HepG2 (cell line): Measurements from ENCODE around the gene CGREF1. TPM values are rescaled to one million over a fixed set of nuclear protein-coding genes. Genes with fewer than 3 reads are reported as not detected.
A peak's percentile ranks its signal among the peaks of the same experiment; 100 is the strongest.

Source experiments
- CENPBD1 ChIP-seq: sonication (generic); formaldehyde crosslinking; IDR thresholded peaks from 2 replicates; pipeline ENCODE4 v1.8.0; 2022; ENCODE audit warnings: missing genetic modification reagents, low read depth, mild to moderate bottlenecking, borderline replicate concordance
- DBP ChIP-seq: sonication (generic); formaldehyde crosslinking; IDR thresholded peaks from 2 replicates; pipeline ENCODE4 v1.4.0; 2020; ENCODE audit warnings: missing genetic modification reagents; ENCODE audit errors: not compliant biosample characterization
- DMAP1 ChIP-seq: IDR thresholded peaks from 2 replicates; pipeline ENCODE4 v1.6.1; 2016
- EHMT2 ChIP-seq: fragments of 200-600 bp; sonication (generic); IDR thresholded peaks from 2 replicates; pipeline ENCODE4 v1.7.0; 2017; ENCODE audit warnings: antibody characterized with exemption, low read depth, low read length, borderline replicate concordance
- FOXO1 ChIP-seq: sonication (generic); formaldehyde crosslinking; IDR thresholded peaks from 2 replicates; pipeline ENCODE4 v1.4.0; 2020; ENCODE audit warnings: missing genetic modification reagents
- FOXO4 ChIP-seq: sonication (generic); formaldehyde crosslinking; conservative IDR thresholded peaks from 2 replicates; pipeline ENCODE4 v1.8.1; 2023; ENCODE audit warnings: missing genetic modification reagents
- HNF1B ChIP-seq: sonication (generic); formaldehyde crosslinking; IDR thresholded peaks from 2 replicates; pipeline ENCODE4 v1.5.1; 2020; ENCODE audit warnings: mild to moderate bottlenecking, moderate library complexity, missing genetic modification reagents
- HNRNPL ChIP-seq: fragments of 200-400 bp; formaldehyde crosslinking; IDR thresholded peaks from 2 replicates; pipeline ENCODE4 v1.6.1; 2017; ENCODE audit warnings: mild to moderate bottlenecking, low read depth, low read length
- KMT2A ChIP-seq: sonication (generic); formaldehyde crosslinking; IDR thresholded peaks from 2 replicates; pipeline ENCODE4 v1.4.0; 2020; ENCODE audit warnings: missing genetic modification reagents
- PRDM4 ChIP-seq: sonication (generic); formaldehyde crosslinking; IDR thresholded peaks from 2 replicates; pipeline ENCODE4 v1.9.0; 2021; ENCODE audit warnings: missing genetic modification reagents, borderline replicate concordance
- SETDB1 ChIP-seq: sonication (generic); formaldehyde crosslinking; IDR thresholded peaks from 2 replicates; pipeline ENCODE4 v1.5.1; 2020; ENCODE audit warnings: missing genetic modification reagents, mild to moderate bottlenecking, borderline replicate concordance
- SMARCC2 ChIP-seq: fragments of 450-650 bp; IDR thresholded peaks from 2 replicates; pipeline ENCODE4 v1.6.1; 2017; ENCODE audit warnings: antibody characterized with exemption, mild to moderate bottlenecking
- ZBTB10 ChIP-seq: sonication (generic); formaldehyde crosslinking; IDR thresholded peaks from 2 replicates; pipeline ENCODE4 v1.4.0; 2020; ENCODE audit warnings: missing genetic modification reagents, borderline replicate concordance
- ZMYM3 ChIP-seq: sonication (generic); formaldehyde crosslinking; IDR thresholded peaks from 2 replicates; pipeline ENCODE4 v1.5.1; 2020; ENCODE audit warnings: mild to moderate bottlenecking, missing genetic modification reagents
- ZNF136 ChIP-seq: sonication (generic); formaldehyde crosslinking; IDR thresholded peaks from 2 replicates; pipeline ENCODE4 v1.8.1; 2022; ENCODE audit warnings: low read depth, mild to moderate bottlenecking, moderate library complexity, missing genetic modification reagents
- ZNF143 ChIP-seq: sonication (generic); formaldehyde crosslinking; IDR thresholded peaks from 2 replicates; pipeline ENCODE4 v1.4.0; 2020; ENCODE audit warnings: missing genetic modification reagents
- ZNF263 ChIP-seq: sonication (generic); formaldehyde crosslinking; IDR thresholded peaks from 2 replicates; pipeline ENCODE4 v1.4.0; 2020; ENCODE audit warnings: missing genetic modification reagents
- ZNF564 ChIP-seq: sonication (generic); formaldehyde crosslinking; IDR thresholded peaks from 2 replicates; pipeline ENCODE4 v1.8.1; 2023; ENCODE audit warnings: mild to moderate bottlenecking, missing genetic modification reagents
- ZSCAN20 ChIP-seq: sonication (generic); formaldehyde crosslinking; IDR thresholded peaks from 2 replicates; pipeline ENCODE4 v1.4.0; 2020; ENCODE audit warnings: missing genetic modification reagents, mild to moderate bottlenecking, borderline replicate concordance
- polyA plus RNA-seq, 8 experiments: library from polyadenylated mRNA; depleted of rRNA in 3 of 8; stranded (reverse) in 7 of 8; unstranded in 1 of 8; fragments of >200 nt; fragmentation: Illumina TruSeq in 4 of 8; extraction: Trizol in 4 of 8; gene quantifications; 2 replicates each; pipeline versions ENCODE4 v1.2.1 to v1.2.3, GENCODE V29; 2011 to 2016; ENCODE audit warnings: low read depth in 4 of 8, missing spikeins in 1 of 8, mixed read lengths in 1 of 8; ENCODE audit not compliant: insufficient read depth in 1 of 8
- total RNA-seq, 5 experiments: library from RNA; depleted of rRNA; stranded (reverse); fragments of >200 nt; fragmentation: Illumina TruSeq; extraction: Trizol; gene quantifications; 2 replicates each; pipeline ENCODE4 v1.2.3, GENCODE V29; 2016; ENCODE audit warnings: low read depth in 1 of 5

Gene CGREF1
- total and polyA plus RNA-seq, 2 of the 13 experiments (the other 11 are each of a cell fraction or from before 2014, with no cell fraction given), result 13.9 to 23.4 TPM

- TF ChIP-seq HNRNPL (peak; percentile 100), ZBTB10 (CRISPR knock-in tag) (peak; percentile 83; the same call in 1 of the 2 replicates), HNF1B (CRISPR knock-in tag) (peak; percentile 97), ZNF564 (peak; percentile 91), DMAP1 (CRISPR knock-in tag) (peak; percentile 91), FOXO4 (no peak), ZMYM3 (peak; percentile 89), SETDB1 (CRISPR knock-in tag) (0 out of 2 replicates have a peak, but pooled peaks have one; percentile 5), KMT2A (CRISPR knock-in tag) (peak; percentile 78; the same call in 1 of the 2 replicates), DBP (CRISPR knock-in tag) (no peak), EHMT2 (no peak), ZNF136 (CRISPR knock-in tag) (peak; percentile 53; the same call in 1 of the 2 replicates), ZSCAN20 (no peak), CENPBD1 (CRISPR knock-in tag) (no peak; the same call in 1 of the 2 replicates), ZNF263 (peak; percentile 69), FOXO1 (peak; percentile 69), ZNF143 (CRISPR knock-in tag) (peak; percentile 70), SMARCC2 (no peak), PRDM4 (no peak)
Measured at GRCh38 chr2:27092696-27093429, 26.1 kb downstream of the CGREF1 start (continued).
